HepG2 (cell line): ENCODE results near the gene MC1R. TPM values are rescaled to one million over a fixed set of nuclear protein-coding genes. Genes with fewer than 3 reads are reported as not detected.

ENCODE experiments used
- JUND ChIP-seq: sonication (generic); formaldehyde crosslinking; IDR thresholded peaks from 2 replicates; pipeline ENCODE4 v1.8.0; 2022; ENCODE audit warnings: mild to moderate bottlenecking, missing genetic modification reagents
- MYC ChIP-seq: sonication (generic); formaldehyde crosslinking; IDR thresholded peaks from 2 replicates; pipeline ENCODE4 v1.9.0; 2021; ENCODE audit warnings: missing genetic modification reagents, borderline replicate concordance
- NFIC ChIP-seq: IDR thresholded peaks from 2 replicates; pipeline ENCODE4 v1.6.1; 2012; ENCODE audit warnings: mild to moderate bottlenecking, low read length, inconsistent platforms
- NKX3-1 ChIP-seq: sonication (generic); formaldehyde crosslinking; IDR thresholded peaks from 2 replicates; pipeline ENCODE4 v1.5.0; 2020; ENCODE audit warnings: missing genetic modification reagents
- SKI ChIP-seq: fragments of 450-650 bp; IDR thresholded peaks from one replicate; pipeline ENCODE4 v1.6.1; 2018; ENCODE audit warnings: mild to moderate bottlenecking; ENCODE audit not compliant: partially characterized antibody
- SOX13 ChIP-seq, 3 experiments: fragments of 450-650 bp in 1 of 3; sonication (generic) in 1 of 3; formaldehyde crosslinking in 1 of 3; IDR thresholded peaks in 2 of 3; conservative IDR thresholded peaks in 1 of 3; 2 replicates each; pipeline versions ENCODE4 v1.5.0 to v1.6.1; 2016 to 2020; ENCODE audit warnings: antibody characterized with exemption in 1 of 3, mild to moderate bottlenecking in 1 of 3, missing compliant biosample characterization in 1 of 3, missing genetic modification reagents in 1 of 3, moderate library complexity in 1 of 3
- ZNF225 ChIP-seq: sonication (generic); formaldehyde crosslinking; IDR thresholded peaks from 2 replicates; pipeline ENCODE4 v1.4.0; 2020; ENCODE audit warnings: mild to moderate bottlenecking, missing genetic modification reagents
- ZNF230 ChIP-seq: sonication (generic); formaldehyde crosslinking; IDR thresholded peaks from 2 replicates; pipeline ENCODE4 v1.4.0; 2020; ENCODE audit warnings: mild to moderate bottlenecking, missing genetic modification reagents
- ZNF326 ChIP-seq: sonication (generic); formaldehyde crosslinking; IDR thresholded peaks from 2 replicates; pipeline ENCODE4 v1.4.0; 2020; ENCODE audit warnings: missing genetic modification reagents, borderline replicate concordance
- ZNF383 ChIP-seq: sonication (generic); formaldehyde crosslinking; IDR thresholded peaks from 2 replicates; pipeline ENCODE4 v1.4.0; 2020; ENCODE audit warnings: missing genetic modification reagents, mild to moderate bottlenecking, borderline replicate concordance
- ZNF772 ChIP-seq: sonication (generic); formaldehyde crosslinking; IDR thresholded peaks from 2 replicates; pipeline ENCODE4 v1.5.0; 2020; ENCODE audit warnings: mild to moderate bottlenecking, missing genetic modification reagents
- ZSCAN20 ChIP-seq: sonication (generic); formaldehyde crosslinking; IDR thresholded peaks from 2 replicates; pipeline ENCODE4 v1.4.0; 2020; ENCODE audit warnings: missing genetic modification reagents, mild to moderate bottlenecking, borderline replicate concordance
- polyA plus RNA-seq, 8 experiments: library from polyadenylated mRNA; depleted of rRNA in 3 of 8; stranded (reverse) in 7 of 8; unstranded in 1 of 8; fragments of >200 nt; fragmentation: Illumina TruSeq in 4 of 8; extraction: Trizol in 4 of 8; gene quantifications; 2 replicates each; pipeline versions ENCODE4 v1.2.1 to v1.2.3, GENCODE V29; 2011 to 2016; ENCODE audit warnings: low read depth in 4 of 8, missing spikeins in 1 of 8, mixed read lengths in 1 of 8; ENCODE audit not compliant: insufficient read depth in 1 of 8
- total RNA-seq, 5 experiments: library from RNA; depleted of rRNA; stranded (reverse); fragments of >200 nt; fragmentation: Illumina TruSeq; extraction: Trizol; gene quantifications; 2 replicates each; pipeline ENCODE4 v1.2.3, GENCODE V29; 2016; ENCODE audit warnings: low read depth in 1 of 5
- TF ChIP-seq, protein P1 (sequence below): sonication (generic); formaldehyde crosslinking; IDR thresholded peaks from 2 replicates; pipeline ENCODE4 v1.4.0; 2020; ENCODE audit warnings: missing genetic modification reagents, borderline replicate concordance
- TF ChIP-seq, protein P2 (sequence below): sonication (generic); formaldehyde crosslinking; IDR thresholded peaks from 2 replicates; pipeline ENCODE4 v1.4.0; 2020; ENCODE audit warnings: missing genetic modification reagents, borderline replicate concordance
- TF ChIP-seq, protein P3 (sequence below): sonication (generic); formaldehyde crosslinking; IDR thresholded peaks from 2 replicates; pipeline ENCODE4 v1.9.0; 2021; ENCODE audit warnings: mild to moderate bottlenecking, missing genetic modification reagents
- TF ChIP-seq, protein P4 (sequence below): sonication (generic); formaldehyde crosslinking; IDR thresholded peaks from 2 replicates; pipeline ENCODE4 v1.8.1; 2022; ENCODE audit warnings: mild to moderate bottlenecking, missing genetic modification reagents
- TF ChIP-seq, protein P5 (sequence below): sonication (generic); formaldehyde crosslinking; IDR thresholded peaks from 2 replicates; pipeline ENCODE4 v1.8.0; 2022; ENCODE audit warnings: missing genetic modification reagents, low read depth, mild to moderate bottlenecking, borderline replicate concordance

The MC1R gene
- total and polyA plus RNA-seq, 2 of the 13 experiments (the other 11 are each of a cell fraction or from before 2014, with no cell fraction given), result 9.1 to 14.8 TPM

DNA sequence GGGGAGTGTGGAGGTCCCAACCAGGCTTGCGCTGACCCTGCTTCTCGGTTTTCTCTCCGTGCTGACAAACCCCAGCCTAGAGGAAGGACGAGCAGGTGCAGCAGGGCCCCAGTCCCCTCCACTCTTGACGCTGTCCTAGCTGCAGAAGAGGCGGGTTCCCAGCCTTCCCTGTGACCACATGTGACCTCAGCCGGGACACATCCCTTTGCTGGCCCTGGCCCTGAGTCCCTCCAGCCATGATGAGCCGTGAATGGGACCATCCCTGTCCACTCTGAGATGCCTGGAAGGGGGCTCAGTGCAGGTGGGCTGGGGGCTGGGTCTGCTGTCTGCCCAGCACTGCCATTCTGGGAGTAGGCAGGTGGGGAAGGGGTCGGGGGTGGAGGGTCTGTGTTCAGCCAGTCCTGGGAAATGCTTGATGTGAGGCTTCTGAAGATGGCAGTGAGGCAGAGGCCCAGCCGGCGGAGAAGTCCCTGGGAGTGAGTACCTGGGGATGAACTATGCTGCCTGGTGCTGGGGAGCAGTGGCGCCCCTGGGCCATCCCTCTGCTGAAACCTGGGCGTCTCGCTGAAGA is 2.6 kb downstream of the MC1R start (continued):
- TF ChIP-seq, protein P1, sequence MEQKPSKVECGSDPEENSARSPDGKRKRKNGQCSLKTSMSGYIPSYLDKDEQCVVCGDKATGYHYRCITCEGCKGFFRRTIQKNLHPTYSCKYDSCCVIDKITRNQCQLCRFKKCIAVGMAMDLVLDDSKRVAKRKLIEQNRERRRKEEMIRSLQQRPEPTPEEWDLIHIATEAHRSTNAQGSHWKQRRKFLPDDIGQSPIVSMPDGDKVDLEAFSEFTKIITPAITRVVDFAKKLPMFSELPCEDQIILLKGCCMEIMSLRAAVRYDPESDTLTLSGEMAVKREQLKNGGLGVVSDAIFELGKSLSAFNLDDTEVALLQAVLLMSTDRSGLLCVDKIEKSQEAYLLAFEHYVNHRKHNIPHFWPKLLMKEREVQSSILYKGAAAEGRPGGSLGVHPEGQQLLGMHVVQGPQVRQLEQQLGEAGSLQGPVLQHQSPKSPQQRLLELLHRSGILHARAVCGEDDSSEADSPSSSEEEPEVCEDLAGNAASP (CRISPR knock-in tag), result peak; percentile 92
- TF ChIP-seq ZNF225 (CRISPR knock-in tag), result peak; percentile 76; the same call in 1 of the 2 replicates
- 0 out of 2 replicates have a peak, but pooled peaks have one; percentile 52 for TF ChIP-seq NKX3-1 (CRISPR knock-in tag)
- no peak for TF ChIP-seq JUND (CRISPR knock-in tag)
- TF ChIP-seq, protein P2, sequence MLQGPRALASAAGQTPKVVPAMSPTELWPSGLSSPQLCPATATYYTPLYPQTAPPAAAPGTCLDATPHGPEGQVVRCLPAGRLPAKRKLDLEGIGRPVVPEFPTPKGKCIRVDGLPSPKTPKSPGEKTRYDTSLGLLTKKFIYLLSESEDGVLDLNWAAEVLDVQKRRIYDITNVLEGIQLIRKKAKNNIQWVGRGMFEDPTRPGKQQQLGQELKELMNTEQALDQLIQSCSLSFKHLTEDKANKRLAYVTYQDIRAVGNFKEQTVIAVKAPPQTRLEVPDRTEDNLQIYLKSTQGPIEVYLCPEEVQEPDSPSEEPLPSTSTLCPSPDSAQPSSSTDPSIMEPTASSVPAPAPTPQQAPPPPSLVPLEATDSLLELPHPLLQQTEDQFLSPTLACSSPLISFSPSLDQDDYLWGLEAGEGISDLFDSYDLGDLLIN, result no peak
- peak; percentile 72; the same call in 1 of the 2 replicates for TF ChIP-seq MYC (CRISPR knock-in tag)
- TF ChIP-seq, protein P3, sequence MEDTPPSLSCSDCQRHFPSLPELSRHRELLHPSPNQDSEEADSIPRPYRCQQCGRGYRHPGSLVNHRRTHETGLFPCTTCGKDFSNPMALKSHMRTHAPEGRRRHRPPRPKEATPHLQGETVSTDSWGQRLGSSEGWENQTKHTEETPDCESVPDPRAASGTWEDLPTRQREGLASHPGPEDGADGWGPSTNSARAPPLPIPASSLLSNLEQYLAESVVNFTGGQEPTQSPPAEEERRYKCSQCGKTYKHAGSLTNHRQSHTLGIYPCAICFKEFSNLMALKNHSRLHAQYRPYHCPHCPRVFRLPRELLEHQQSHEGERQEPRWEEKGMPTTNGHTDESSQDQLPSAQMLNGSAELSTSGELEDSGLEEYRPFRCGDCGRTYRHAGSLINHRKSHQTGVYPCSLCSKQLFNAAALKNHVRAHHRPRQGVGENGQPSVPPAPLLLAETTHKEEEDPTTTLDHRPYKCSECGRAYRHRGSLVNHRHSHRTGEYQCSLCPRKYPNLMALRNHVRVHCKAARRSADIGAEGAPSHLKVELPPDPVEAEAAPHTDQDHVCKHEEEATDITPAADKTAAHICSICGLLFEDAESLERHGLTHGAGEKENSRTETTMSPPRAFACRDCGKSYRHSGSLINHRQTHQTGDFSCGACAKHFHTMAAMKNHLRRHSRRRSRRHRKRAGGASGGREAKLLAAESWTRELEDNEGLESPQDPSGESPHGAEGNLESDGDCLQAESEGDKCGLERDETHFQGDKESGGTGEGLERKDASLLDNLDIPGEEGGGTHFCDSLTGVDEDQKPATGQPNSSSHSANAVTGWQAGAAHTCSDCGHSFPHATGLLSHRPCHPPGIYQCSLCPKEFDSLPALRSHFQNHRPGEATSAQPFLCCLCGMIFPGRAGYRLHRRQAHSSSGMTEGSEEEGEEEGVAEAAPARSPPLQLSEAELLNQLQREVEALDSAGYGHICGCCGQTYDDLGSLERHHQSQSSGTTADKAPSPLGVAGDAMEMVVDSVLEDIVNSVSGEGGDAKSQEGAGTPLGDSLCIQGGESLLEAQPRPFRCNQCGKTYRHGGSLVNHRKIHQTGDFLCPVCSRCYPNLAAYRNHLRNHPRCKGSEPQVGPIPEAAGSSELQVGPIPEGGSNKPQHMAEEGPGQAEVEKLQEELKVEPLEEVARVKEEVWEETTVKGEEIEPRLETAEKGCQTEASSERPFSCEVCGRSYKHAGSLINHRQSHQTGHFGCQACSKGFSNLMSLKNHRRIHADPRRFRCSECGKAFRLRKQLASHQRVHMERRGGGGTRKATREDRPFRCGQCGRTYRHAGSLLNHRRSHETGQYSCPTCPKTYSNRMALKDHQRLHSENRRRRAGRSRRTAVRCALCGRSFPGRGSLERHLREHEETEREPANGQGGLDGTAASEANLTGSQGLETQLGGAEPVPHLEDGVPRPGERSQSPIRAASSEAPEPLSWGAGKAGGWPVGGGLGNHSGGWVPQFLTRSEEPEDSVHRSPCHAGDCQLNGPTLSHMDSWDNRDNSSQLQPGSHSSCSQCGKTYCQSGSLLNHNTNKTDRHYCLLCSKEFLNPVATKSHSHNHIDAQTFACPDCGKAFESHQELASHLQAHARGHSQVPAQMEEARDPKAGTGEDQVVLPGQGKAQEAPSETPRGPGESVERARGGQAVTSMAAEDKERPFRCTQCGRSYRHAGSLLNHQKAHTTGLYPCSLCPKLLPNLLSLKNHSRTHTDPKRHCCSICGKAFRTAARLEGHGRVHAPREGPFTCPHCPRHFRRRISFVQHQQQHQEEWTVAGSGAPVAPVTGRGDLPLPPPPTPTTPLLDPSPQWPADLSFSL (CRISPR knock-in tag), result no peak
- TF ChIP-seq ZSCAN20, result 0 out of 2 replicates have a peak, but pooled peaks have one; percentile 36
- peak; percentile 29; the same call in 1 of the 2 replicates for TF ChIP-seq ZNF772 (CRISPR knock-in tag)
- TF ChIP-seq NFIC, result no peak
- TF ChIP-seq, protein P4, sequence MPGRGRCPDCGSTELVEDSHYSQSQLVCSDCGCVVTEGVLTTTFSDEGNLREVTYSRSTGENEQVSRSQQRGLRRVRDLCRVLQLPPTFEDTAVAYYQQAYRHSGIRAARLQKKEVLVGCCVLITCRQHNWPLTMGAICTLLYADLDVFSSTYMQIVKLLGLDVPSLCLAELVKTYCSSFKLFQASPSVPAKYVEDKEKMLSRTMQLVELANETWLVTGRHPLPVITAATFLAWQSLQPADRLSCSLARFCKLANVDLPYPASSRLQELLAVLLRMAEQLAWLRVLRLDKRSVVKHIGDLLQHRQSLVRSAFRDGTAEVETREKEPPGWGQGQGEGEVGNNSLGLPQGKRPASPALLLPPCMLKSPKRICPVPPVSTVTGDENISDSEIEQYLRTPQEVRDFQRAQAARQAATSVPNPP (CRISPR knock-in tag), result no peak
- 0 out of 2 replicates have a peak, but pooled peaks have one; percentile 77 for TF ChIP-seq ZNF383 (CRISPR knock-in tag)
- peak; percentile 24; the same call in 1 of the 2 replicates for TF ChIP-seq ZNF230 (CRISPR knock-in tag)
- no peak for TF ChIP-seq SKI
- TF ChIP-seq, protein P5, sequence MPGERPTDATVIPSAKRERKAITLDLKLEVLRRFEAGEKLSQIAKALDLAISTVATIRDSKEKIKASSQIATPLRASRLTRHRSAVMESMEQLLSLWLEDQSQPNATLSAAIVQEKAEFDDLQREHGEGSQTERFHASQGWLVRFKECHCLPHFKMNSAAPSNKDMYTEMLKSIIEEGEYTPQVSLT, result no peak
- peak; percentile 44; the same call in 1 of the 2 replicates for TF ChIP-seq ZNF326
- TF ChIP-seq SOX13 (IDR thresholded peaks at IDR 0.05), result 0 out of 2 replicates have a peak, but pooled peaks have one; percentile 24
- TF ChIP-seq SOX13 (CRISPR knock-in tag; conservative IDR thresholded peaks at IDR 0.05 in 1 of 2, IDR thresholded peaks at IDR 0.05 in 1 of 2), result no peak
